GM19324 (cell line): ENCODE data around the gene SPATA13.
"Not testable (repeated sequence)": the region's sequence is repeated elsewhere in the genome, so short reads cannot be mapped to it uniquely, and the experiment has no call there.

Experiments
- ATAC-seq: cut with Tn5 transposase; IDR thresholded peaks from one replicate; pipeline ENCODE4 v1.9.1; 2021; ENCODE audit warnings: mild to moderate bottlenecking, moderate library complexity; ENCODE audit not compliant: unreplicated experiment, low FRiP score

SPATA13 gene

GRCh38 chr13:24301434-24301833 lies 140.9 kb downstream of the SPATA13 start:
- no peak for ATAC-seq

DNA sequence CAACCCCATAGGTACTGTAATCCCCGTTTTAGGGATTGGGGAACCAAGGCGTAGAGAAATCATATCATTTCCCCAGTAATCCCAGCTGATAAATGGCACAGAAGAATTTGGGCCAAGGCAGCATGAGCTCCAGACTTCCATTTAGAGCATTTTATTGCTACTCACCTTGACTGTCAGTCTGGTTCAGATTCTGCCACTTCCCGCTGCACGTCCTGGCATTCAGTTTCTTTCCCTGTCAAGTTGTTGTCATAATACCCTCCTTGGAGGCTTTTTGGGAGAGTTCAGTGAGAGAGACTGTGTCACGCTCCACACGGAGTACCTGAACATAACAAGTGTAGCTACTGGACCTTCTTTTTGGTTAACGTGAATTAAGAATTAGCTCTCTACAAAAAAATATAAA lies 141.4 kb downstream of the SPATA13 start:
- no peak for ATAC-seq

GRCh38 chr13:24304620-24305019 lies 144.1 kb downstream of the SPATA13 start:
- ATAC-seq, result no peak

GRCh38 chr13:24306632-24307031 lies 146.1 kb downstream of the SPATA13 start:
- ATAC-seq, result no peak

- no peak for ATAC-seq
Measured at GRCh38 chr13:24307211-24308067, 146.9 kb downstream of the SPATA13 start.

GRCh38 chr13:24308068-24308445 lies 147.5 kb downstream of the SPATA13 start:
- no peak for ATAC-seq

DNA sequence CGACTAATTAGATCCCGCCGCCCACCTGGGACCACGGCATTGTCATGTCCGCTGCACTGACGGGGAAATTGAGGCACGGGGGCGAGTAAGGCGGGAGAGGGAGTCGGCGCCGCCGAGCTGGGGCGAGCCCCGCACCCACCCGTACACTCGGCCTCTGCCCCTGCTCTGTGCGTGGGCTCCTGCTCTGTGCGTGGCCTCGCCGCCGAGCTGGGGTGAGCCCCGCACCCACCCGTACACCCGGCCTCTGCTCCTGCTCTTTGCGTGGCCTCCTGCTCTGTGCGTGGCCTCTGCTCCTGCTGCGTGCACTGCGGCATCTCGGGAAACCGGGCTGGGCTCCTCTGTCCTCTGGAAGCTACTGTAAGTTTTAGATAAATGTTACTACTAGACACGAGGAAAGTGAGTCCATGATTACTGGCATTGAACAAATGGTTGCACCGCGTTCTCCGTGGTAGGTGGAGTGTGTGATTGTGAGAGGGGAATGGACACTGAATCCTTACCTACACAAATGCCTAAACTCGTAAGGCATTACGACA lies 148.0 kb downstream of the SPATA13 start:
- ATAC-seq, result no peak

DNA sequence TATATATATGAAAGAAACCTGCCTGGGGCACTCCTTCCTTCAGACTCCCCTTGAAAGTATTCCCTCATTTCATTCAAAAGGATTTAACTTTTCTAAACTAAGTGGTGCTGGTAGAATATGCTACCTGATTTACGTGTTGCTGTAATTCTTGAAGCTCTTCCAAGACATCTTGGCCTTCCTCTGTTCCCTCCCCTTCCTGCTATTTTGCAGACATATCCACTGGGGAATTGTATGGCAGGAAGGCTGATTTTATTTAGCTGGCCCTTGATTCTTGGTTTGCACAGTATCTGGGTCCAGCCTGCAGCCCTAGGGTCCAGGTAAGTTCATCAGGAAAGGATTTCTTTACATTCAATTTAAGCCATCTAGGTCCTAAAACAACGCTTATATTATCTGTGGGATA lies 148.8 kb downstream of the SPATA13 start, which contains the start of gene C1QTNF9:
C1QTNF9 (plus strand) TSS at position 281 of the 400 bp plus-strand sequence. CDS start 6,424 bp downstream, outside the sequence.
- ATAC-seq, result not testable (repeated sequence)

- no peak for ATAC-seq
Measured at GRCh38 chr13:24313439-24313838, 152.9 kb downstream of the SPATA13 start.

- not testable (repeated sequence) for ATAC-seq
Measured at GRCh38 chr13:24317835-24318234, 157.3 kb downstream of the SPATA13 start.

GRCh38 chr13:24318878-24319277 lies 158.4 kb downstream of the SPATA13 start:
- ATAC-seq, result not testable (repeated sequence)

DNA sequence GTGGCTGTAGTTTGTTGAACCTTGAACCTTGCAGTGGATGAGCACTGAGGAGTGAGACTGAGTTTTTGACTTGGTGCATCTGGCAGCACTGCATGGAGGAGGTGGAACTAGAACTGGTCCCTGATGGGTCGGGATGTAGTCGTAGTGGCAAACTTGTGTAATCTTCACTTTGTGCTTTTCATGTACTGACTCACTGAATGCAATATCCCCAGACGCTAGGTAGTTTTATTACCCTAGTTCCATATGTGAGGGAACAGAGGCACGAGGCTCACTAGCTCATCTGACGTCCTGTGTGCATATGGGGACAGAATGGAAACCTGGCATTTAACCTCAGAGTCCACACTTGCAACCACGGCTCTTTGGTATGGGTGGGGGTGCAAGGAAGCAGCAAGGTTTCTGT lies 159.1 kb downstream of the SPATA13 start:
- ATAC-seq, result not testable (repeated sequence)

DNA sequence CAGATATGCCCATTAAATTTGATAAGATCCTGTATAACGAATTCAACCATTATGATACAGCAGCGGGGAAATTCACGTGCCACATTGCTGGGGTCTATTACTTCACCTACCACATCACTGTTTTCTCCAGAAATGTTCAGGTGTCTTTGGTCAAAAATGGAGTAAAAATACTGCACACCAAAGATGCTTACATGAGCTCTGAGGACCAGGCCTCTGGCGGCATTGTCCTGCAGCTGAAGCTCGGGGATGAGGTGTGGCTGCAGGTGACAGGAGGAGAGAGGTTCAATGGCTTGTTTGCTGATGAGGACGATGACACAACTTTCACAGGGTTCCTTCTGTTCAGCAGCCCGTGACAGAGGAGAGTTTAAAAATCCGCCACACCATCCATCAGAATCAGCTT lies 160.9 kb downstream of the SPATA13 start:
- not testable (repeated sequence) for ATAC-seq

- not testable (repeated sequence) for ATAC-seq
Measured at GRCh38 chr13:24322470-24322869, 161.9 kb downstream of the SPATA13 start.

DNA sequence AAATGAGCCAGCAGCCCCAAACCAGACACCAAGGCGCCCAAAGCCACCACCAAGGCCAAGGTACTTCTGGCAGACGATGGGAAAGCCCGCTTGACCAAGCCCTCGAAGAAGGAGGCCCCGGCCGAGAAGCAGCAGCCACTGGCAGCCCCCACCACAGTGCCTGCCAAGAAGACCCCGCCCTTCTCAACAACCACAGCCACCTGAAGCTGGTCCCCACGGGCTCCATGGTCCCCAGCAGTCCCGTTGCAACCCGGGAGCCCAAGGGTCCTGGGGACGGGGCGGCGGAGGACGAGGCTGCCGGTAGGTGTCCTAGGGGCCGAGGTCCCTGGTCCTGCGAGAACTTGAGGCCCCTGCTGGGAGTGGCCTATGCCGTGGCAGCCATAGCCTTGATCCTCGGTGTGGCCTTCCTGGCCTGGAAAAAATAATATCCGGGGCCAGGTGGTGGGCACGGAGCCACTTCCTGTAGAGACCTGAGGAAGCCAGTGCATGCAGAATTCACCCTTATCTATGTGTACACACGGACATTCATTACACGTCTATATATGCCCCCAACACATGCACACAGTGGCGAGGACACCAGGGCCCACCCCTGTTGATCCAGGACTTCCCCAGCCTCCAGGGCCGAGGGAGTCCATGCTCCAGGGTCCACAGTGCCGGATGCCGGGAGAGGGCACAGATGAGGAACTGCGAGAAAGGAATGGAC lies 162.7 kb downstream of the SPATA13 start:
- ATAC-seq, result no peak

DNA sequence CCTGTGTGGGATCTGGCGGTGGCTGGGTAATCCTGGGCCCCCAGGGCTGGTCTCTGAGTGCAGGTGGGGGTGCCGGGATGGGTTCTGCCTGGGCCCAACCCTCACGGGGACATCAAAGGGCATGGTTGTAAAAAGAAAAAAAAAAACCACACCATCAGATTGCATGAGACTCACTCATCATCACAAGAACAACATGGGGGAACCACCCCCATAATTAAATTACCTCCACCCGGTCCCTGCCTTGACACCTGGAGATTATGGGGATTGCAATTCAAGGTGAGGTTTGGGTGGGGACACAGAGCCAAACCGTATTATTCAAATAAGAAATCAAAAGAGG lies 163.2 kb downstream of the SPATA13 start:
- no peak for ATAC-seq

- not testable (repeated sequence) for ATAC-seq
Measured at GRCh38 chr13:24327598-24327997, 167.1 kb downstream of the SPATA13 start.

GRCh38 chr13:24328145-24328544 lies 167.6 kb downstream of the SPATA13 start:
- no peak for ATAC-seq

DNA sequence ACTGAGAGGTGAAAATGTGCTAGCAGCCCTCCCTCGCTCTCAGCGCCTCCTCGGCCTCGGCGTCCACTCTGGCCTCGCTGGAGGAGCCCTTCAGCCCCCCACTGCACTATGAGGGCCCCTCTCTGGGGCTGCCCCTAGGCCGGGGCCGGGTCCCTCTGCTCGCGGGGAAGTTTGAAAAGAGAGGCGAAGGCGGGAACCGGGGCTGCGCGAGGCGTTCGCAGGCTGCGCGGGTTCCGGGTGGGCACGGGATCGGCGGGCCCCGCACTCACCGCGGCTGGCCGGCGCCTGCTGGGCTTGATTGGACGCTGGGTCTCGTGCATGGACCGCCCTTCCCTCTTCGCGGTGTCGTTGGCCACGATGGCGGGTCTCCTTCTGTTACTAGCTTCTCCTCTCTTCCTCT lies 178.2 kb downstream of the SPATA13 start:
- ATAC-seq, result no peak

- no peak for ATAC-seq
Measured at GRCh38 chr13:24339937-24340607, 179.6 kb downstream of the SPATA13 start.

DNA sequence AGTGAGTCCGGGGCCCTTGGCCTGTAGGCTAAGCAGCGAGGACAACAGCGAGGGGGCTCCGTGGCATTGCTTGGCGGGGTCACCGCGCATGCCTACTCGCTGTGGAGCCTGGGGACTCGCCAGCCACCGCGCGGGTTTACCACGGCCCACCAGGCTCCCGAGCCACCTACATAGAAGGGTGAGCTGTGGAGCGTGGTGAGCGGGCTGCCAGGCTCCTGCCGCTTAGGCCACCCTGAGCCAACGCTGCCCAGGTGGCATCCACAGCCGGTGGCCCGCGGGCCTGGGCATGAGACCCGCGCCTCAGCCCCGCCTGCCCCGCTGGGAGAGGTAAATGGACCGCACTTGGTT lies 180.1 kb downstream of the SPATA13 start:
- ATAC-seq, result no peak
